HG03280 (cell line): Measurements from ENCODE around the gene APOC3.

Experiments
- ATAC-seq: cut with Tn5 transposase; IDR thresholded peaks from one replicate; pipeline ENCODE4 v1.9.1; 2021; ENCODE audit warnings: mild to moderate bottlenecking, moderate library complexity; ENCODE audit not compliant: unreplicated experiment

APOC3 gene

DNA sequence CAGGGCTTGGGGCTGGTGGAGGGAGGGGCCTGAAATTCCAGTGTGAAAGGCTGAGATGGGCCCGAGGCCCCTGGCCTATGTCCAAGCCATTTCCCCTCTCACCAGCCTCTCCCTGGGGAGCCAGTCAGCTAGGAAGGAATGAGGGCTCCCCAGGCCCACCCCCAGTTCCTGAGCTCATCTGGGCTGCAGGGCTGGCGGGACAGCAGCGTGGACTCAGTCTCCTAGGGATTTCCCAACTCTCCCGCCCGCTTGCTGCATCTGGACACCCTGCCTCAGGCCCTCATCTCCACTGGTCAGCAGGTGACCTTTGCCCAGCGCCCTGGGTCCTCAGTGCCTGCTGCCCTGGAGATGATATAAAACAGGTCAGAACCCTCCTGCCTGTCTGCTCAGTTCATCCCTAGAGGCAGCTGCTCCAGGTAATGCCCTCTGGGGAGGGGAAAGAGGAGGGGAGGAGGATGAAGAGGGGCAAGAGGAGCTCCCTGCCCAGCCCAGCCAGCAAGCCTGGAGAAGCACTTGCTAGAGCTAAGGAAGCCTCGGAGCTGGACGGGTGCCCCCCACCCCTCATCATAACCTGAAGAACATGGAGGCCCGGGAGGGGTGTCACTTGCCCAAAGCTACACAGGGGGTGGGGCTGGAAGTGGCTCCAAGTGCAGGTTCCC lies at the start of gene APOC3:
TSS of gene APOC3 (plus strand) at position 383 of the 659 bp plus-strand sequence. CDS start 676 bp downstream, outside the sequence.
- ATAC-seq: no peak

DNA sequence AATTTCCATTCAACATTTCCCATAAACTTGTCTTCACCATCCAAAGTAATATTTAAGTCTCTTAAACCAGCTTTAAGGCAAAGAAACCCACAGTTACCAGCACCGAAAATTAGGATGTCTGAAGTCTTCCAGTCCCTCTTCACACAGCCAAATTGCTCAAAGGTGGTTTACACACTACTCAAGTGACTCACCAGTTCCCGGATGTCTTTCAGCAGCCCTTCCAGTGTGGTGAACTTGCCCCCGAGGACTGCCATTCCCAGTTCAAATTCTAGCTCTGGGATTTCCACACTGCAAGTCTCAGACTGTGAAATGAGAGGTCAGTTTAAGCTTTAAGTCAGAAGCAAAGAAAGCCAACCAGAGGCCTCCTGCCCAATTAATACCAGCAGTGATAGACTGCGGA lies 47.0 kb upstream of the APOC3 start:
- no peak for ATAC-seq

- no peak for ATAC-seq
Observed at GRCh38 chr11:116786326-116786725, 43.4 kb upstream of the APOC3 start.

DNA sequence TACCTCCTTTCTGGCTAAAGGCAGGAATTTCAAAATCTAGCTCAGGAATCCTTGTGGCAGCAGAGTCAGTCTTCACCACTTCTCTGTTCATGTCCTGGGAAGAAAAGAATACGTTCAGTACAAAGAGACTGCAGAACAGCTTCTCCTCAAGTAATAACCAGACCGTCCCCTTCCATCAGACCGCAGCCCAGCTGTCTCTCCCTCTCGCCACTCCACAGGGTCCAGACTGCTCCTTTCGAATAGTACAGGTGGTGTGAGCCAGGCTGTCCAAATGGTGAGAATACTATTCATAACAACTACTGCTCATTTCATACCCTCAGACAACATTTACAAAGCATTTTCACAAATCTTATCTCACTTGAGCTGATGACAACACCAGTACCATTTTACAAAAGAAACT lies 42.7 kb upstream of the APOC3 start:
- no peak for ATAC-seq

DNA sequence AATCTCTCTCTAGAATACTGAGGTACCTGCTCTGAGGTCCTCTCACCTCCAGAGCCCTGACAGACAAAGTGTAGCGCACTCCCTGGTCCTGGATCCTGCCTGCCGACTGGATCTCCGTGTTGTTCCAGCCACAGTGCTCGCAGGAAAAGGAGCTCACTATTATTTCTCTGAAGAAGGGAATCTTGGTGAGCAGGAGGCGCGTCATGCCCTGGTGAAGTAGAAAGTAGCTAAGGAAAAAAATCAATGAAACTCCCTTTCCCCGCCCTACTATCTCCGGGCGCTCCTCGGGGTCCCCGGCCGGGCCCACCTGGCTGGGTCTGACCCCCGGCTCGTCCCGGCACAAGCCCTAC lies 42.3 kb upstream of the APOC3 start:
- ATAC-seq: peak; percentile 4

DNA sequence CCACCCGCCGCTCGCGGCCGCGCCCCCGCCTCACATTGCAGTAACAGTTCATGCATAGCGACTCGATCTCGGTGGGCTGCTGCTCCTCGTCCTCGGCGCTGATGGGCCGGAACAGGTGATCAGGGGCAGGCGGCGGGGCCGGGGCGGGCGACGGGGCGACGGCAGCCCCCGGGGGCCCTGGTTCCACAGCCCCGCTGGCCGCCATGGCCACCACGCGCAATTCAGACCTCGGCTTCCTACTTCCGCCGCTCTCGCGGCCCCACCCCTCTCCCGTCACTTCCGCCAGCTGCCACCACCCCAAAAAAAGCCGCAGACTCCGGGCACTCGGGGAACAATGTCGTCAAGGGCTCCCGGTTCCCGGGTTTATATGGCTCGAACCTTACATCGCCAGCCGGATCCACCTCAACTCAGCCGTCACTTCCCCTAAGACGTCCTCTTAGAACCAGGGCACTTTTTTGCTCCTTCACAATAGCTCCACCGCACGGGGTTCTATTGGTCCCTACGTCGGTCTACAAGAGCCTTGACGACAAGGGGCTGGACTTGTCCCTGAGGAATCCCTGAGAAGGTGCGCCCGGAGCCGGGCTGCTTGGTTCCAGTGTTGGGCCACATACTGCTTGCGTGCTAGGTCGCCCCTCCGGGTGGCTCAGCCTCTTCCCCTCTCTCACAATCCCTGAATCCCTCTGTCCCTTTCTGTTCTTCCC lies 41.8 kb upstream of the APOC3 start, which contains the start of gene ZPR1:
TSS of gene ZPR1 (minus strand) at position 238 of the 701 bp plus-strand sequence. CDS start at position 205, 33 bp downstream.
- peak; percentile 81 for ATAC-seq

- no peak for ATAC-seq
Observed at GRCh38 chr11:116788534-116788933, 41.2 kb upstream of the APOC3 start.

GRCh38 chr11:116788975-116789374 lies 40.7 kb upstream of the APOC3 start:
- ATAC-seq: no peak

DNA sequence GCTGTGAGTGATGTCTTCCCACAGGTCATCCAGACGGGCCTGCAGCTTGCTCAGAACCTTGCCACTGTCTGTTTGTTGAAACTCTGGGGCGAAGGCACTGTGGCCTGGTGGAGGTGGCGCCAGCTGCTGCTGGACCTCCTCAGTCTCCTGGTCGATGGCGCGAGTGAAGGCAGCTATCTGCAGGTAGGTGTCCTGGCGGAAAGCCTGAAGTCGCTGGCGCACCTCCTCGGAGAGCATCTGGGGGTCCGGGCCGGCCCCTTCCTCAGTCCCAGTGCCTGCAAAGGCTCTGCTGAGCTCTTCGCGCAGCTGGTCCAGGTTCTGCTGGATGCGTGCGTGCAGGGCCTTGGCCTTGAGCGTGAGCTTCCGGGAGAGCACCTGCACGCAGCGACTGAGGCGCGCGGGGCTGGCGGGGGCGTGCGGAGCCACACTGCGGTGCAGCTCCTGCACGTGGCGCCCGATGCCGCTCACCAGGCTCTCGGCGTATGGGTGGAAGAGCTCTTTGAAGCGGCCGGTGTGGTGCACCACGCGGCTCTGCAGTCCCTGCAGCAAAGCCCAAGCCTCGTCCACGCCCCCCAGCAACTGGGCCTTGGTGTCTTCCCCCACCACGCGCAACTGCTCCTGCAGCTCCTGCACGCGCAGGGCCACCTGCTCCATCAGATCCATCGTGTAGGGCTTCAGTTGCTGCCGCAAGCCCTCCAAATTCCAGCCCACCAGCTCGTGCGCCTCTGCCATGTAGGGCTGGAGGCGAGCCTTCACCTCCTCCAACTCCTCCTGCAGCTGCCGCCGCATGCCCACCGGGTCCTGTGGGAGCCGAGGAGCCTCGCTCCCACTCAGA lies 39.3 kb upstream of the APOC3 start:
- ATAC-seq: no peak

DNA sequence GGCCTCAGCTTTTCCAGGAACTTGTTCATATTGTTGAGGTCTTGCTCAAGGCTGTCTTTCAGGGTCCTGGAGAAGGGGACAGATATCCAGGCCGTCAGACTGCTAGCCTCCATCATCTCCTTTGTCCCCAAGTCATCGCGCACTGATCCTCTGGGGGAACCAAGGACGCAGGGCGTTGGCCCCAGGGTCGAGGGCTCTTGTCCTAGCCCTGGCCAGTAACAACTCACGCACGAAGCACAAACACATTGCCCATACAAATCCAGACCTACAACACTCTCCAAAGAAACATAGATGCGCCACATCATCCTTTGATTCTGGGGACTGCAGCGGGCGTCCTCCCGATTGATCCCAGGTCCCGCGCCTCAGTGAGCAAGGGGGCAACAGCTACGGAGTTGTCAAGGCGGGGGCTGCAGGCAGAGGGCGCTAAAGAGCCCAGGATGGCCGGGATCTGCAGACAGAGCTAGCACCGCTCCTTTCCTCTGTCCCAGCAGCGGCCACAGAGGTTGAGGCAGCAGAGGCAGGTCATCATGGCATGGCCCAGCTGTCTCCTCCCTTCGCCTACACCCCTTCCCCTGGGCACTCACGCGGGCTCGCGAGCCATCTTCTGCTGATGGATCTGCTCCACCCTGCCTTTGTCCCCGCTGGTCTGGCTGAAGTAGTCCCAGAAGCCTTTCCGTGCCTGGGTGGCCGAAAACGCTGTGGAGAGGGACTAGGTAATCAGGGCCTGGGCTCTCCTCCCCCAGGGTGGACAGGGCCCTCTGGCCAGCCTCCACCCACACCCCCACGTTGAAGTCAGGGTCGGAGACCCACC lies 38.5 kb upstream of the APOC3 start:
- no peak for ATAC-seq

- ATAC-seq: no peak
Observed at GRCh38 chr11:116791813-116792143, 37.9 kb upstream of the APOC3 start, which contains the start of gene APOA5. Gene APOA5 (minus strand): TSS chr11:116791879. CDS start chr11:116791860, 19 bp downstream.

DNA sequence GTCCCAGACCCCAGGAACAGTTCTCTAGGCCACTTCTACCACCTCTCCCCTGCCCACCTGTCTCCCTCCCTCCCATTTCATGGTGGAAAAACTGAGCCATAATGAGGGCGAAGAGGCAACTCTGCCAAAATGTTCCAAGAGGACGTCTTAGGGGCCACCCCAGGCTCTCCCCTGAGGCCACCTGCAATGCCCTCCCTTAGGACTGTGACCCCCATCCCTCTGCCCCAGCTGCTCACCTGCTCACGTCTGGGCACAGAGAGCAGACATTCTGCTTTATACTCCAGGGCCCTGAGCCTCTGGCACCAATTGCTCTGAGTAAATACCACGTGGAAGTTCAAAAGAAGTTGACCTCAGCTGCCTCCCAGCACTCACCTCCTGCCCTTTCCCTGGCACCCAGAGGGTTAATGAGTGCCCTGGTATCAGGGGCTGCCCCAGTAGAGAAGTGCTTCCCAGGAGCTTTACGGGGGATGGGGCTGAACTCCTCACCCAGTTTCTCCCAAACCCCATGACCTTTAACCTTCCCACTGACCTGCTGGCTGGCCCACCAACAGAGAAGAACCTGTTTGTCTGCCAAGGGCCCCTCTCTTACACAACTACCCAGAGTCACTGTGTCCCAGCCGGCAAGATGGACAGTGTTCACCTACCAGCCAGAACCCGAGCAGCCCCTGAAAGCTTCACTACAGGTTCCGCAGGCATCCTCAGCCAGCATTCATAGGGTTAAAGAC lies 37.4 kb upstream of the APOC3 start:
- ATAC-seq: no peak

DNA sequence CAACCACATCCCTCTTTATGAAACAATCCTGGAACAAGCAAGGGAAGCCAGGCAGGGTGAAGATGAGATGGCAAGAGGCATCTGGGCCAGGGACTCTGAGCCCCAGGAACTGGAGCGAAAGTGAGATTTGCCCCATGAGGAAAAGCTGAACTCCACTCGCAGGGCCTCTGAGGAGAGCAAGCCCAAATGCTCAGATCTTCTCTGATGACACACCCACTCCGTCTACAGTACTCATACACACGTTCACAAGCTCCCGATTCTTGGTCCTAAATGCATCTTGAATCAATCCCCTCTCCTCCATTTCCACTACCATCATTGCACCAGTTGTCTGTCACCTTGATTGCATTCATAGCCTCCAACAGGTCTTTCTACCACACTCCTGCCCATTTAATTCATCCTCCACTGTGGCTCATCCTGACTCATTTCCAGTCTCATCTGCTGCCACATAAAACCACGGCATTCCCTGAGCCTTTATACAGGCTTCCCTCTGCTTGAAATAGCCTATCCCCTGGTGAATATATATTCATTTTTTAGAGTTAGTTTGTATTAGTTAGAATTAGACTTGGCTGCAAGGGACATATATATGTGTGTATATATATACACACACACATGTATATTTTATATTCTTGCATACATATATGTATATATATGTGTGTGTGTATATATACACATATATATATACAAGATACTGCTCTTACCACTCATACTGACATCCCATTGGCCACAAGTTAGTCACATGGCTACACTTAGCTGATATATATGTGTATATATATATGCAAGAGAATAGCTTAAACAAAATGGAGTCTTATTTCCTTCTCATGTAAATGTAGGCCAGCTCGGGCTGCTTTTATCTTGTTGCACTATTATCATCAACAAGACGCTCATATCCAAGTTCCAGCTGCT lies 36.6 kb upstream of the APOC3 start:
- ATAC-seq: no peak

GRCh38 chr11:116793772-116794097 lies 36.0 kb upstream of the APOC3 start:
- ATAC-seq: no peak

DNA sequence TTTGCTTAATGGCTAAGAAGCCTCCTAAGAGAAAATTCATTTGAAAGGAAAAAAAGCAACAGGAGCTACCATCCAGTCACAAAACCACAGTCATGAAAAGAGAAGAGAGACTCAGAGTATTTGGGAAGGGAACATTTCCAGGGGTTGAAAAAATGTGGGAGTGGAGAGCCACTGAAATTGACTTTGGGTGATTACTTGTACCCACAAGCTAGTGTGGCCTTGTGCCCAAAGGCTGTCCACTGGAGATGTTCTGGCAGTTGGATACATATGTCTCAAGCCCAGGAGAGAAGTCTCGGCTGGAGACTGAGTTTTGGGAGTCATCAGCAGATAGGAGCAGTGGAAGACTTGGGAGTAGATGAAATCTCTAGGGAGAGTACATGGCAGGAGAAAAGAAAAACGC lies 34.9 kb upstream of the APOC3 start:
- ATAC-seq: no peak

DNA sequence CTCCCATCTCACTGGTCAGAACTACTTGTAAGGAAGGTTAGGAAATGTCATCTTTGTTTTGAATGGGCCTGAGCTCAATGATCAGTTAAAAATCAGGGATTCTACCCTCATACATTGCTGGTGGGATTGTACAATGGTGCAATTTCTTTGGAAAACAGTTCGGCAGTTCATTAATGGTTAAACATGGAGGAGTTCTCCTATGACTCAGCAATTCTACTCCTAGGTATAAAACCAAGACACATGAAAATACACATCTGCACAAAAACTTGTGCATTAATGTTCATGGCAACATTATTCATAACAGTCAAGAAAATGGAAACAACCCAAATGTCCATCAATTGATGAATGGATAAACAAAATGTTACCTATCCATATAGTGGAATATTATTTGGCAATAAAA lies 33.2 kb upstream of the APOC3 start:
- ATAC-seq: no peak

DNA sequence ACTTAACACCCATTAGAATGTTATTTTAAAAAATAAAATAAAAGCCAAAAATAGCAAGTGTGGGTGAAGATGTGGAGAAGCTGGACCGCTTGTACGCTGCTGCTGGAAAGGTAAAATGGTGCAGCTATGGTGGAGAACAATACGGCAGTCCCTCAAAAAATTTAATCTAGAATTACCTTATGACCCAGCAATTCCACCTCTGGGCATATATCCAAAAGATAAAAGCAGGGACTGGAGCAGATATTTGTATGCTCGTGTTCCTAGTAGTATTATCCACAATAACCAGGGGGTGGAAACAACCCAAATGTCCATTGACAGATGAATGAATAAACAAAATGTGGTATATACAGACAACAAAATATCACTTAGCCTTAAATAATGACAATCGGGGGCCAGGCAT lies 31.9 kb upstream of the APOC3 start:
- ATAC-seq: no peak

- no peak for ATAC-seq
Observed at GRCh38 chr11:116798368-116798767, 31.3 kb upstream of the APOC3 start.

- no peak for ATAC-seq
Observed at GRCh38 chr11:116800610-116801009, 29.1 kb upstream of the APOC3 start.
